Right lobe of liver (tissue), 4 donors: ENCODE results near the gene TMEM178A.

Source experiments
- CTCF ChIP-seq, 4 donors: fragments of 200-600 bp in 3 of 4; fragments of 450-650 bp in 1 of 4; IDR thresholded peaks; one replicate each; pipeline versions ENCODE4 v1.5.1 to v1.8.0; 2016 to 2022; ENCODE audit warnings: antibody characterized with exemption in 4 of 4, mild to moderate bottlenecking in 2 of 4
- POLR2A ChIP-seq: fragments of 450-650 bp; IDR thresholded peaks from one replicate; pipeline ENCODE4 v1.6.1; 2017; ENCODE audit warnings: antibody characterized with exemption, mild to moderate bottlenecking
- donor health status: DM: no; HTN: no; CAD: no.
- donor health status: DM: no; HTN: no; CAD: no.
- donor health status: DM: no; HTN: yes; CAD: no.

- TF ChIP-seq CTCF (IDR thresholded peaks at IDR 0.05) = no peak
- no peak for TF ChIP-seq POLR2A
Measured at GRCh38 chr2:39645826-39646225, 19.9 kb upstream of the TMEM178A start.
